SU-DHL-6 (cell line): ENCODE data around the gene TBC1D21.

Source experiments
- CTCF ChIP-seq: fragments of 200-600 bp; sonication (generic); IDR thresholded peaks from one replicate; pipeline ENCODE4 v1.5.1; 2017; ENCODE audit warnings: antibody characterized with exemption, mild to moderate bottlenecking, low read length, moderate library complexity; ENCODE audit not compliant: insufficient read depth, poor library complexity, severe bottlenecking
- EZH2phosphoT487 ChIP-seq: fragments of 200-600 bp; sonication (generic), shearing (Covaris generic); conservative IDR thresholded peaks from 2 replicates; pipeline ENCODE4 v1.6.1; 2018; ENCODE audit warnings: mild to moderate bottlenecking, antibody characterized with exemption, low read length, moderate library complexity, mixed read lengths

DNA sequence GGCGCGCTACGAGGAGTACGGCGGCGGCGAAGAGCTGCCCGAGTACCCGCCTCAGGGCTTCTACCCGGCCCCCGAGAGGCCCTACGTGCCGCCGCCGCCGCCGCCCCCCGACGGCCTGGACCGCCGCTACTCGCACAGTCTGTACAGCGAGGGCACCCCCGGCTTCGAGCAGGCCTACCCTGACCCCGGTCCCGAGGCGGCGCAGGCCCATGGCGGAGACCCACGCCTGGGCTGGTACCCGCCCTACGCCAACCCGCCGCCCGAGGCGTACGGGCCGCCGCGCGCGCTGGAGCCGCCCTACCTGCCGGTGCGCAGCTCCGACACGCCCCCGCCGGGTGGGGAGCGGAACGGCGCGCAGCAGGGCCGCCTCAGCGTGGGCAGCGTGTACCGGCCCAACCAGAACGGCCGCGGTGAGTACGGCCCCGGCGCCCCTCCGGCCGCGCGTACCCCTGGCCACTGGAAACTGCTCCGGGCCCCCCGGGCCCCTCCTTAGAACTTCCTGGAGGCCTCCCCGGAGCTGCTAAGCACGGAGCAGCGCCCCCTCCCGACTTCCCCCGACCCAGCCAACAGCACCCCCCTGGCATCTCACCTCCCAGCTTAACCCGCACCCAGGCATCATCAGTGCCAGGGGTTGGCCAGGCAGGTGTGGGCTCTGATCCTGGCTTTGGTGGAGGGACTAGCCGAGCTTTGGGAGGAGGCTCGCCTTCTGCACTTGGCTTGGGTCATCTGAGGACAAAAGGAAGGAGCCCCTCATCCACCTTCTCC, 54.3 kb downstream of the TBC1D21 start:
- no peak for TF ChIP-seq CTCF
- no peak for TF ChIP-seq EZH2phosphoT487
